Vagina (tissue), 2 donors: ENCODE measurements around the gene OGDH.
"Not testable (repeated sequence)": the region's sequence is repeated elsewhere in the genome, so short reads cannot be mapped to it uniquely, and the experiment has no call there.

Experiments
- POLR2A ChIP-seq, 2 donors: fragments of 450-650 bp; IDR thresholded peaks; one replicate each; pipeline ENCODE4 v1.6.1; 2017; ENCODE audit warnings: antibody characterized with exemption in 2 of 2, mild to moderate bottlenecking in 2 of 2, moderate library complexity in 2 of 2
- TF ChIP-seq, protein P1 (sequence below), 3 experiments: fragments of 450-650 bp in 2 of 3; fragments of 200-600 bp in 1 of 3; sonication (generic) in 1 of 3; IDR thresholded peaks; one replicate each; pipeline ENCODE4 v1.5.1; 2017 to 2019; ENCODE audit warnings: antibody characterized with exemption in 3 of 3, mild to moderate bottlenecking in 2 of 3, moderate library complexity in 2 of 3

DNA sequence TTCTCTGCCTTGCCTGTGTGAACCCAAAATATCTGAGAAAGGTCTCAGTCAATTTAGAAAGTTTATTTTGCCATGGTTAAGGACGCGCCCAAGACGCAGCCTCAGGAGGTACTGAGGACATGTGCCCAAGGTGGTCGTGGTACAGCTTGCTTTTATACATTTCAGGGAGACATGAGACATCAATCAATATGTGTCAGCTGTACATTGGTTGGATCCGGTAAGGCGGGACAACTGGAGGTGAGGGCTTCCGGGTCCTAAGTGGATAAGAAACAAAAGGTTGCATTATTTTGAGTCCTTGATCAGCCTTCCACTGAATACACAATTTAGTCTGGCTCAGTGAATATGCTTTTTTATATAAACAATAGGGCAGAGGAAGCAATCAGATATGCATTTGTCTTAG lies 119.8 kb downstream of the OGDH start:
- TF ChIP-seq, protein P1, sequence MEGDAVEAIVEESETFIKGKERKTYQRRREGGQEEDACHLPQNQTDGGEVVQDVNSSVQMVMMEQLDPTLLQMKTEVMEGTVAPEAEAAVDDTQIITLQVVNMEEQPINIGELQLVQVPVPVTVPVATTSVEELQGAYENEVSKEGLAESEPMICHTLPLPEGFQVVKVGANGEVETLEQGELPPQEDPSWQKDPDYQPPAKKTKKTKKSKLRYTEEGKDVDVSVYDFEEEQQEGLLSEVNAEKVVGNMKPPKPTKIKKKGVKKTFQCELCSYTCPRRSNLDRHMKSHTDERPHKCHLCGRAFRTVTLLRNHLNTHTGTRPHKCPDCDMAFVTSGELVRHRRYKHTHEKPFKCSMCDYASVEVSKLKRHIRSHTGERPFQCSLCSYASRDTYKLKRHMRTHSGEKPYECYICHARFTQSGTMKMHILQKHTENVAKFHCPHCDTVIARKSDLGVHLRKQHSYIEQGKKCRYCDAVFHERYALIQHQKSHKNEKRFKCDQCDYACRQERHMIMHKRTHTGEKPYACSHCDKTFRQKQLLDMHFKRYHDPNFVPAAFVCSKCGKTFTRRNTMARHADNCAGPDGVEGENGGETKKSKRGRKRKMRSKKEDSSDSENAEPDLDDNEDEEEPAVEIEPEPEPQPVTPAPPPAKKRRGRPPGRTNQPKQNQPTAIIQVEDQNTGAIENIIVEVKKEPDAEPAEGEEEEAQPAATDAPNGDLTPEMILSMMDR (IDR thresholded peaks at IDR 0.05), result not testable (repeated sequence)
- not testable (repeated sequence) for TF ChIP-seq POLR2A (IDR thresholded peaks at IDR 0.05)
